Measurements from ENCODE around the gene TXNRD2. TPM values are rescaled to one million over a fixed set of nuclear protein-coding genes. Genes with fewer than 3 reads are reported as not detected.

TXNRD2 gene
- total RNA-seq, 1 experiment from 2014 or later = 7.0 TPM

DNA sequence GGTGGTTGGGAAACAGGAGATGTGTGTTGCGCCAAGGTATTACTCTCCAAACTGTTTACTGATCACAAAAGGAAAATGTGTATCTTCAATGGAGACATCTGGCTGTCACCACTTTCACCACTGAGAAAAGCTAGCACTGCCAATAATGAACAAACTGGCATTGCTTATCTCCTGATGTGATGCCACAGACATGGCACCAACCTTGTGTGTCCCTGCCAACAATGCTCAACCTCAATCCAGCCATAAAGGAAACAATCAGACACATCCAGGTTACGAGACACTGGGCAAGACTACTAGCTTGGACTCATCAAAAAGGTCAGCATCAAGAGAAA is 115.0 kb downstream of the TXNRD2 start:
- H3K4me1 ChIP-seq (ENCODE audit: low read length) = no peaks in the 10 kb centered on the region
- H3K9ac ChIP-seq (ENCODE audit: low read length) = no peak overlapping the region
- H3K9me3 ChIP-seq (ENCODE audit: low read length) = no peaks in the 10 kb centered on the region
- H3K4me2 ChIP-seq (ENCODE audit: low read depth, low read length, poor library complexity, severe bottlenecking) = no peak overlapping the region
- H3K27ac ChIP-seq (ENCODE audit: low read length) = no peak overlapping the region
- H3K27me3 ChIP-seq (ENCODE audit: low read length) = no peaks in the 10 kb centered on the region
- H3K36me3 ChIP-seq (ENCODE audit: insufficient read depth, low read length) = no peaks in the 10 kb centered on the region
- H3K79me2 ChIP-seq (ENCODE audit: low read length) = no peaks in the 10 kb centered on the region
- DNase-seq = no peak
- no peak overlapping the region for H2AFZ ChIP-seq (ENCODE audit: low read length)
- H3K4me3 ChIP-seq (ENCODE audit: low read length) = no peak overlapping the region
- no peaks in the 10 kb centered on the region for H3K9me2 ChIP-seq (replicated peaks; ENCODE audit: insufficient read depth, low read length)
- peaks cover 6% of the 10 kb centered on the region; the same call in 1 of the 2 replicates for H4K20me1 ChIP-seq (ENCODE audit: insufficient read depth, low read depth, low read length)

DNA sequence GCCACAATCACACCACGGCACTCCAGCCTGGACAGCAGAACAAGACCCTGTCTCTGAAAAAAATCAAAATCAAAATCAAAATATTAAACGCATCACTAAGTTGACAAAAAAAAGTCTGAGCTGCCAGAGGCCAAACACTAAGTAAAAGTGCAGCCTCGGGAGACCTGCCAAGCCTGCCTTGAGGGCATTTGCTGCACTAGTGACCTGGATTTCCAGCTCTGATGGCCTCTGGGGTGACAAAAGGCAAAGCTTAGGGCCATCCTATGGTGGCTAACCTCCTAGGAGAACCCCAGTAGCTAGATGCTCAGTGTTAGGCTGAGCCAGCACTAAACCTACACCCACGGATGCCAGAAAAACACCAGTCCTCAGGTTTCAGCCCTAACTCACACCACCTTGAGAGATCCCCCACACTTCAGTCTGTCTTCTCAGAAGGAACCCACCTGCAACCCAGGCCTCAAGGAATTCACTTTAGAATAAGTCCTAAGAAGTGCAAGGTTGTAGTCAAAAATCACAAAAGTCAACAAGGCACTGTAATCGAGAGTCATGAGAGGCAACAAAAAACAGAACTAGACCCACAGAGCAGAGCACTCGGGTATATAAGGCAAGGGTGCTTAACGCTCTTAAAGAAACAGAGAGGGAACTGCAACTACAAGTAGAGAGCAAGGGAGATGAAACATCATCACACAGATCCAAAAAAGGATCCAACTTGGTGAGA is 115.6 kb downstream of the TXNRD2 start:
- no peak overlapping the region for H3K4me2 ChIP-seq (ENCODE audit: low read depth, low read length, poor library complexity, severe bottlenecking)
- no peaks in the 10 kb centered on the region for H3K79me2 ChIP-seq (ENCODE audit: low read length)
- H3K27ac ChIP-seq (ENCODE audit: low read length) = no peak overlapping the region
- H3K27me3 ChIP-seq (ENCODE audit: low read length) = no peaks in the 10 kb centered on the region
- H3K9me2 ChIP-seq (replicated peaks; ENCODE audit: insufficient read depth, low read length) = no peaks in the 10 kb centered on the region
- no peak for DNase-seq
- no peak overlapping the region for H2AFZ ChIP-seq (ENCODE audit: low read length)
- peaks cover 6% of the 10 kb centered on the region; the same call in 1 of the 2 replicates for H4K20me1 ChIP-seq (ENCODE audit: insufficient read depth, low read depth, low read length)
- H3K4me1 ChIP-seq (ENCODE audit: low read length) = no peaks in the 10 kb centered on the region
- no peak overlapping the region for H3K9ac ChIP-seq (ENCODE audit: low read length)
- H3K4me3 ChIP-seq (ENCODE audit: low read length) = no peak overlapping the region
- H3K36me3 ChIP-seq (ENCODE audit: insufficient read depth, low read length) = no peaks in the 10 kb centered on the region
- no peaks in the 10 kb centered on the region for H3K9me3 ChIP-seq (ENCODE audit: low read length)

Other genes with a start within 250 kb of the TXNRD2 start
- not detected in 2 replicates for gene SEPTIN5, start 227.3 kb downstream of the TXNRD2 start, total RNA-seq (2014; rRNA removed; shearing (Covaris generic); ENCODE audit: low replicate concordance)
- gene GP1BB, start 218.3 kb downstream of the TXNRD2 start, total RNA-seq (2014; rRNA removed; shearing (Covaris generic); ENCODE audit: low replicate concordance) = not detected in 2 replicates
- gene TBX1, start 181.0 kb downstream of the TXNRD2 start, total RNA-seq (2014; rRNA removed; shearing (Covaris generic); ENCODE audit: low replicate concordance) = not detected in 2 replicates
- gene GNB1L, start 86.9 kb downstream of the TXNRD2 start, total RNA-seq (2014; rRNA removed; shearing (Covaris generic); ENCODE audit: low replicate concordance) = 4.4 and 8.5 TPM in 2 replicates
- 6.5 and 12.2 TPM in 2 replicates for gene RTL10, start 86.9 kb downstream of the TXNRD2 start, total RNA-seq (2014; rRNA removed; shearing (Covaris generic); ENCODE audit: low replicate concordance)
- gene COMT, start within 50 bp of the TXNRD2 start, total RNA-seq (2014; rRNA removed; shearing (Covaris generic); ENCODE audit: low replicate concordance) = 72.0 and 181 TPM in 2 replicates
- gene ARVCF, start 75.0 kb upstream of the TXNRD2 start, total RNA-seq (2014; rRNA removed; shearing (Covaris generic); ENCODE audit: low replicate concordance) = 4.3 and 13.7 TPM in 2 replicates
- 36.8 and 39.0 TPM in 2 replicates for gene TANGO2, start 79.3 kb upstream of the TXNRD2 start, total RNA-seq (2014; rRNA removed; shearing (Covaris generic); ENCODE audit: low replicate concordance)
- gene DGCR8, start 138.4 kb upstream of the TXNRD2 start, total RNA-seq (2014; rRNA removed; shearing (Covaris generic); ENCODE audit: low replicate concordance) = 16.4 and 26.6 TPM in 2 replicates
- gene RANBP1, start 174.3 kb upstream of the TXNRD2 start, total RNA-seq (2014; rRNA removed; shearing (Covaris generic); ENCODE audit: low replicate concordance) = 133 and 205 TPM in 2 replicates
- 54.8 and 130 TPM in 2 replicates for gene TRMT2A, start 175.4 kb upstream of the TXNRD2 start, total RNA-seq (2014; rRNA removed; shearing (Covaris generic); ENCODE audit: low replicate concordance)
- gene ZDHHC8, start 190.0 kb upstream of the TXNRD2 start, total RNA-seq (2014; rRNA removed; shearing (Covaris generic); ENCODE audit: low replicate concordance) = 8.9 and 11.5 TPM in 2 replicates
- gene CCDC188, start 209.2 kb upstream of the TXNRD2 start, total RNA-seq (2014; rRNA removed; shearing (Covaris generic); ENCODE audit: low replicate concordance) = not detected in 2 replicates

Data from Karpas-422 (cell line).